HG02759 (cell line): Measurements from ENCODE around the gene CRTC1.
"Not testable (repeated sequence)": the region's sequence is repeated elsewhere in the genome, so short reads cannot be mapped to it uniquely, and the experiment has no call there.

Source experiments
- ATAC-seq: cut with Tn5 transposase; IDR thresholded peaks from one replicate; pipeline ENCODE4 v1.9.1; 2021; ENCODE audit warnings: mild to moderate bottlenecking, moderate library complexity; ENCODE audit not compliant: unreplicated experiment

CRTC1 gene

DNA sequence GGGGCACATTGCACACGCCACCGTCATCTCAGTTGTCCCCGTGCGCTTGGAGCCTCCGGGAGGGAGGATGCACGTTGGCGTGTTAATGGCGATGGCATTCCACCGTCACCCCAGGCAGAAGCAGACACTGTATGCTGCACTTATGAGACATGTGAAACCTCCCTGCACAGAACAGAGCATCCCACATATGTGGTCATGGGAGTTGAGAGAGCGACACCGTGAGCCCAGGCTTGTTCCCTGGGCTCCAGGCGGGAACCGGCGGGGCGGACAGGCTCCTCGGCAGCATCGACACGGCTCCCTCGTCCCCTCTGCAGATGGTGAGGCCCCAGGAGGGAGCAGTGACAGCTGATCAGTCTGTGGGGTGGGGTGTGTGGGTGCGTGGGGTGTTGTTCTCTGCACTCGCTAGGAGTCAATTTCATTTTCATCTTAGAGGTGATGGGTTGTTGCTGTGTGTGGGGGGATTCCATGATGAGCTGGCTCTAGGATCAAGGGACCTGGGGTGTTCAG lies 40.4 kb downstream of the CRTC1 start:
- ATAC-seq = no peak

DNA sequence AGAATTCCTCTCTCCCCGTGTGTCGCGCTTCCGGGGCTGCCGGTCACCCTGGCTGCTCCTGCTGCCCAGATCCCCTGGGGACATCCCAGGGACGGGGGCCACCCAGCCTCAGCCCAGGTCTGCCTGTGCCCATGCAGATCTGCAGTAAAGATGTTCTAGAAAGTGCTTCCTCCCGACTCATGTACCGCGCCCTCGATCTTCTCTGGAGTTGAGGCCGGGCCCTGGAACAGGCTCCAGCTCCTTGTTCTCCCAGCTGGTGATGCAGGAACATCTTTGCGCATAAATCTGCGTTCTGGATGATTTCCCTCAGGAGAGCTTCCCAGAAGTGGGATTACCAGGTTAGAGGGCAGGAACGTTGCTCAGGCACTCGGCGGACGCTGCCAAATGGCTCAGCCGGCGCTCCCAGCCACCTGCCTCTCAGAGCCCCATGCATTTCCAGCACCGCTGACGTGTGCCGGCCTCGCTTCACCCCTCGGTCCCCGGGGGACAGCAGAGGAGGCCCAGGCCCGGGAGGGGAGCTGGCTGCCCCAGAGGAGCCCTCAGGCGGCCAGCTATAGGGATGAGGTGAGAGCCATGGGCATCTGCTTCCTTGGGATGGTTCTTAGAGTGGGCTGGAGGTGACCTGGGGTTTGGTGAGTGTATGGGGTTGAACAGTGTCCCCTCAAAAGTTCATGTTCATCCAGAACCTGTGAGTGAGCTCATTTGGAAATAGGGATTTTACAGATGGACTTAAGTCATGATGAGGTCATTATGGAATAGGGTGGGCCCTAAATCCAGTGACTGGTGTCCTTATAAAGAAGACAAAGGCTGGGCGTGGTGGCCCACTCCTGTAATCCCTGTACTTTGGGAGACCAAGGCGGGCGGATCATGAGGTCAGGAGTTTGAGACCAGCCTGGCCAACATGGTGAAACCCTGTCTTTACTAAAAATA lies 42.6 kb downstream of the CRTC1 start:
- ATAC-seq = no peak

DNA sequence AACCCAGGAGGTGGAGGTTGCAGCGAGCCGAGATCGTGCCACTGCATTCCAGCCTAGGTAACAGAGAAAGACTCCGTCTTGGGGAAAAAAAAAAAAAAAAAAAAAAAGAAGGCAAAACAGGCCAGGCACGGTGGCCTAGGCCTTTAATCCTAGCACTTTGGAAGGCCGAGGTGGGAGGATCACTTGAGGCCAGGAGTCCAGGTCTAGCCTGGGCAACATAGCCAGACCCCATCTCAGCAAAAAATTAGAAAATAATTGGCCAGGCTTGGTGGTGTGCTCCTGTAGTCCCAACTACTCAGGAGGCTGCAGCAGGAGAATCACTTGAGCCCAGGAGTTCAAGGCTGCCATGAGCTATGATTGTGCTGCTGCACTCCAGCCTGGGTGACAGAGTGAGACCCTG lies 43.4 kb downstream of the CRTC1 start:
- ATAC-seq = no peak

DNA sequence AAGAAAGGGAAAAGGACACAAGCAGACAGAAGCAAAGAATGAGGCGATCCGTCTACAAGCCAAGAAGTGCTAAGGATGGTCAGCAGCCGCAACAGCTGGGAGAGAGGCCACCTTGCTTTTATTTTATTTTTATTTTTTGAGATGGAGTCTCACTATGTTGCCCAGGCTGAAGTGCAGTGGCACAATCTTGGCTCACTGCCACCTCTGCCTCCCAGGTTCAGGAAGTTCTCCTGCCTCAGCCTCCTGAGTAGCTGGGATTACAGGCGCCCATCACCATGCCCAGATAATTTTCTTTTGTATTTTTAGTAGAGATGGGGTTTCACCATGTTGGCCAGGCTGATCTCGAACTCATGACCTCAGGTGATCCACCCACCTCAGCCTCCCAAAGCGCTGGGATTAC lies 44.1 kb downstream of the CRTC1 start:
- ATAC-seq = not testable (repeated sequence)

DNA sequence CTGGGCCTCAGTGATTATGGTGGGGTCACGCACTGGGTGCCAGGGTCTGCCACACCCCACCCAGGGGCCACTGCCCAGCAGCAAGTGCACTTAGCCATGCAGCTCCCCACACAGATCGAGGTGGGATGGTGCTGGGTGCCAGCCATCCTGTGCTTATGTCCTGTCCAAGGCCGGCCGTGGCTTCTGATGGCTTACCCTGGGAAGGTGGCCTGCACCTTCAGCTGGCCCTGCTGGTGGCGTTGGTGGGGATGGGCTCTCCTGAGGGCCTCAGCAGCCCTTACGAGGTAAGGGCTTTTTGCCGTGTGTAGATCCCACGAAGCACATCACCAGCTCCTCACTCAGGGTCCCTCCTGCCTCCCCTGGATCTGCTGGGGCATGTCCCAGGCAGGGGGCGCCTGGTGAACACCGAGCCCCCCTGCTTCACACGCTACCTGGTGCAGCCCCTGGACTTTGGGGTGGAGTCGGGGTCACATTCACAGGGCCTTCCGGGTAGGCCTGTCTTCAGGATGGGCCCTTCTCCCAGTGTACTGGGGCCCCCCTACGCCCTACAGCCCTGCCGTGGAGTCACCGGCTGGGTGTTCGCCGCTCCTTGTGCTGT lies 46.6 kb downstream of the CRTC1 start:
- no peak for ATAC-seq

DNA sequence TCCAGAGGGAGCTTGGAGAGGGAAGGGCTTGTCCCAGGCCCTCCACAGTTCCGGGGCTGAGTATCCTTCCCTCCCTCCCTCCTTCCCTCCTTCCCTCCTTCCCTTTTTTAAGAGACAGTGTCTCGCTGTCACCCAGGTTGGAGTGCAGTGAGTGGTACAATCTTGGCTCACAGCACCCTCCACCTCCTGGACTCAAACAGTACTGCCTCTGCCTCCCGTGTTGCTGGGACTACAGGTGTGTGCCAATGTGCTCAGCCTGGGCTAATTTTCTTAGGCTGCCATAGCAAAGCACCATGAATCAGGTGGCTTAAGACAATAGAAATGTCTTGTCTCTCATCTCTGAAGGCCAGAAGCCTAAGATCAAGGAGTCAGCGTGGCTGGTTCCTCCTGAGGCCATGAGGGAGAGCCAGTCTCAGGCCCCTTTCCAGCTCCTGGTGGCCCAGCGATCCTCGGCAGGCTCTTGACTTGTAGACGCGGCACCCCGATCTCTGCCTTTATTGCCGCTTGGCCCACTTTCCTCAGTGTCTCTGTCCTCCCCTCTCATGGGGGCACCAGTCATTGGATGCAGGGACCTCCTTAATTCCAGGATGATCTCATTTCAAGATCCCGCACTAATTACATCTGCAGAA lies 47.5 kb downstream of the CRTC1 start:
- no peak for ATAC-seq

DNA sequence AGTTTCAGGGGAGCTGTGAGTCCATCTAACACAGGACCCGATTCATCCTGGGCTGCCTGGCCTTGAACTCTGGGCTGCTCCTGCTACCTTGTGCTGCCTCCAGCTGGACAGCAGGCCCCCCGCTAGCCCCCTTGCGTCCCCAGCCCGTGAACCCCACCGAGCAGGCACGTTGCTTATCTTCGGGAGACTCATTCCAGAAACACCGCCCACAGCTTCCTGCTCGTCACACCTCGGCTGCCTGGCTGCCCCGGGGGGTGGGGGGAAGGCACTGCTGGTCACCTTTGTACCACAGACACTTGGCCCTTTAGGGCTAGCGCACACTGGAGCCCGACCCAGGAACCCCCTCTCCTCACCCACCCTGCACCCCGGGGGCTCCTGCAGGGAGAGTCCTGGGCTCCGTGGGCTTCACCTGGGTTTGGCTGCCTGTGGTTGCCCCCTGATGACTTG lies 48.1 kb downstream of the CRTC1 start:
- ATAC-seq = no peak

DNA sequence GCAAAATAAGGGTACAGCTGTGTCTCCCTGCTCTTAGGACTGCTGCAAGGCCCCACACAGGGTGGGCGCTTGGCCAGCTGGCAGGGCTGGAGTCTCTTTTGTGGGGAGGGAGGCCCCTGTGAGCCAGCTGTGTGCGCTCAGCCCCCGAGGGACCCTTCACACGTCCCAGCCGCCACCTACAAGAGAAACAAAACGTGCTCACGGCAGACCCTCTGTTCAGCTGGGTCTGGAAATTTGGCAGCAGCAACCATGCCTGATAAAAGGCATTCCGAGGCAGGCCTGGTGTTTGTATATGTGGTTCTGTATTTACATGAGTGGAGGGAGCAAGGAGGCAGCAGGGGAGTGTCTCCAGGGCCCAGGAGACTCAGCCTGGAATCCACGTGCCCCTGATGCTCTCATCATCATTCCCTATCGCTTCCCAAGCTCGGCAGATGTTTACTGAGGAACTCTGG lies 49.7 kb downstream of the CRTC1 start:
- ATAC-seq = no peak

DNA sequence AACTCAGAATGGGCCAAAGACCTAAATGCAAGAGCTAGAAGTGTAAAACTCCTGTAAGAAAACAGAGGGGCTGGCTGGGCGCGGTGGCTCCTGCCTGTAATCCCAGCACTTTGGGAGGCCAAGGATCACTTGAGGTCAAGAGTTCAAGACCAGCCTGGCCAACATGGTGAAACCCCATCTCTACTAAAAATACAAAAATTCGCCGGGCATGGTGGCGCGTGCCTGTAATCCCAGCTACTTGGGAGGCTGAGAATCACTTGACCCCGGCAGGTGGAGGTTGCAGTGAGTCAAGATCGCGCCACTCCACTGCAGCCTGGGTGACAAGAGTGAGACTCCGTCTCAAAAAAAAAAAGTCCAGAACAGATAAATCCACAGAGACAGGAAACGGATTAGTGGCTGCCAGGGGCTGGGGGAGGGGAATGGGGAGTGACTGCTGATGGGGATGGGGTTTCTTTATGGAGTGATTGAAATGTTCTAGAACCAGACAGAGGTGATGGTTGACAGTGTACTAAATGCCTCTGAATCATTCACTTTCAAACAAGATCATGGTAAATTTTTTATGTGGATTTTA lies 50.4 kb downstream of the CRTC1 start:
- not testable (repeated sequence) for ATAC-seq

DNA sequence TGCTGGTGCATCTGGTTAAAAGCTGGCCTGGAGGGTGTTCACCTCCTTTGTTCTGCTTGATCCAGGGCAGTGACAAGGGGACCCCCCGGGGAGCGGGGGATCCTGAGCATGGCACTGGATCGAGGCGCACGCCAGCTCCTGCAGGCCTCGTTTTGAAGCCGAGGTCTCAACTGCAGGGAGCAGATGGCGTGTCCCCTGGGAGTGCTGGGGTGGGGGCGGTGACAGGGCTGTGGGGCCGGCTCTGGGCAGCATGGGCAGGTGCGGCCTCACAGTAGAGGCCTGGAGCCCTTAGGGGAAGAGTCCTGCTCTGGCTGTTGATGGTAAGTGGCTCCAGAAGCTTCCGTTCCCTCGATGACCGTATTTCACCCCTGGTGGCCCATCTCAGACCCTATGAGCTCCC lies 51.8 kb downstream of the CRTC1 start:
- no peak for ATAC-seq

DNA sequence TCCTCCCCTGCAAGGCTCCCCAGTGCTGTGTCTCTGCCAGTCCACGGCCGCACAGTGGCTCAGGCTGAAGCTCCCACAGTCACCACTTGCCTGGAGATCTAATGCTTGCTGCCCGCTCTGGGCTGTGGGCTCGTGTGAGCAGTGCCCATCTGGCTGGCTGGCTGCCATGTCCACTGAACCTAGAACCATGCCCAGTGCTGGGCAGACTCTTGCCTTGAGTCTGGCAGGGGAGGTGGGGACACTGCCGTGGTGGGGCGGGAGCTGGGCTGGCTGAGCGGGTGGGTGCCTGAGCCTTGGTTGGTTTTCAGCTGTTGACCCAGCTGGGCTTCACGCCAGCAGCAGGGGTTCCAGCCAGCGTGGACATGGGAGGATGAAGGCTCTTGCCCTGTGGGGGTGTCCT lies 52.3 kb downstream of the CRTC1 start:
- ATAC-seq = no peak

DNA sequence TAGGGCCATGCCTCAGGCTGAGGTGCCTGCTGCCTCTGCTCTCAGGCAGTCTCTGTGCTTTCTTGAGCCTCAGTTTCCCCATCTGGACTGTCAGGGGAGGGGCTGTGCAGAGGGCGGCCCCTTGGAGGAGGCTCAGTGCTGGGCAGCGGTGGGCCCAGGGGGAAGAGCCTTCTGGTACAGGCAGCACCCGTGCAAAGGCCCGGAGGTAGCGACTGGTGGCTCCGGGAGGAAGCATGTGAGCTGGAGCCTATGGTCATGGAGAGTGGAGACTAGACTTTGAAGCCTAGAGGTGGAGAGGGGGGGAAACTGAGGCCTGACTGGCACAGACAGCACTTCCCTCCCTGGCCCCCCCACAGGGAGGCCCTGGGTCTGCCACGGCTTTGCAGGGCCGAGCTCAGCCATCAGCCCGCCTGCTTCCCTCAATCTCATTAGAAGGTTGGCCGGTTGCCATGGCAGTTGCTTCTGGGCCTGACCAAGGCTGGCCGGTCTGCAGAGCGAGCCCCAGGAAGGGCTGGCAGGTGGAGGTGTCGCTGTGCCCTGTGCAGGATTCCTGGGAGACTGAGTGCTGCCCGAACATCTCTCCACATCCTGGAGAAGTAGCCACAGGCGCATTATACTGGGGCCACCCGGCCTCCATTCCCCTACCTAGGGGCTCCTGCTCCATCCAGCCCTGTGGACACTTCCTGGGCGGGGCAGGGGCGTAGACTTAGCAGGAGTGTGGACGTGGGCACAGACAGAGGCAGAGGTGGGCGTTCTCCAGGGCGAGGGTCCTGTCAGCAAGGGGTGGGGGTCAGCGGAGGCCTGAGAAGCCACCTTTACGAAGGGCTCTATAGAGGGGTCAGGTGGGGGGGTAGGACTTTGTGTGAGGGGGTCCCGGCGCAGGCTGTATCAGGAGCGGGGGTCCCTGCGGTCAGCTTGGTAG lies 53.2 kb downstream of the CRTC1 start:
- ATAC-seq = no peak

DNA sequence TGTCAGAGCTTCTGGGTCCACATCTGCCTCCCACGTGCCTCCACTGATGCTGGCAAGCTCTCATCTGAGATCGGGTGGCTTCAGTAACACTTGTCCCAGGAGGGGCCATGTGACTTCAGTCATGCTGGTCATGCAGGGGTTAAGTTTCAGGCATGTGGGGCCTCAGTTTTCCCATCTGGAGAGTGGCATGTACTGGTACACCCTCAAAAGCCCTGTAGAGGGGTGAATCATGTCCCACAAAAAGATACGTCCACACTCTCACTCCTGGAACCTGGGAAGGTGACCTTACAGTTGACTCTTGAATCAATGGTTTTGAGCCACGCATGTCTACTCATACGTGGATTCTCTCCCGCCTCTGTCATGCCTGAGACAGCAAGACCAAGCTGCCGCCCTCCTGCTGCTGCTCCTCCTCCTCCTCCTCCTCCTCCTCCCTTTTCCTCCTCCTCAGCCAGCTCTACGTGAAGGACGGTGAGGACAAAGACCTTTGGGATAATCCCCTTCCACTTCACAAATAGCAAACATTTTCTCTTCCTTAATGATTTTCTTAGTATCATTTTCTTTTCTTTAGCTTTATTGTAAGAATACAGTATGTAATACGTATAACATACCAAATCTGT lies 54.0 kb downstream of the CRTC1 start:
- no peak for ATAC-seq

DNA sequence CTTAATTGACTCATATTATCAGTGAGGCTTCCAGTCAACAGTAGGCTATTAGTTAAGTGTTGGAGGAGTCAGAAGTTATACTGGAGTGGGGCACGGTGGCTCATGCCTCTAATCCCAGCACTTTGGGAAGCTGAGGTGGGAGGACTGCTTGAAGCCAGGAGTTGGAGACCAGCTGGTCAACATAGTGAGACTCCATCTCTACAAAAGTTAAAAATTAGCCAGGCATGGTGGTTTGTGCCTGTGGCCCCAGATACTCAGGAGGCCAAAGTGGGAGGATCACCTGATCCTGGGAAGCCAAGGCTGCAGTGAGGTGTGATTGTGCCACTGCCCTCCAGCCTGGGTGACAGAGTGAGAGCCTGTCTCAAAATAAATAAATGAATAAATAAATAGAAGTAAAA lies 54.5 kb downstream of the CRTC1 start:
- ATAC-seq = no peak

DNA sequence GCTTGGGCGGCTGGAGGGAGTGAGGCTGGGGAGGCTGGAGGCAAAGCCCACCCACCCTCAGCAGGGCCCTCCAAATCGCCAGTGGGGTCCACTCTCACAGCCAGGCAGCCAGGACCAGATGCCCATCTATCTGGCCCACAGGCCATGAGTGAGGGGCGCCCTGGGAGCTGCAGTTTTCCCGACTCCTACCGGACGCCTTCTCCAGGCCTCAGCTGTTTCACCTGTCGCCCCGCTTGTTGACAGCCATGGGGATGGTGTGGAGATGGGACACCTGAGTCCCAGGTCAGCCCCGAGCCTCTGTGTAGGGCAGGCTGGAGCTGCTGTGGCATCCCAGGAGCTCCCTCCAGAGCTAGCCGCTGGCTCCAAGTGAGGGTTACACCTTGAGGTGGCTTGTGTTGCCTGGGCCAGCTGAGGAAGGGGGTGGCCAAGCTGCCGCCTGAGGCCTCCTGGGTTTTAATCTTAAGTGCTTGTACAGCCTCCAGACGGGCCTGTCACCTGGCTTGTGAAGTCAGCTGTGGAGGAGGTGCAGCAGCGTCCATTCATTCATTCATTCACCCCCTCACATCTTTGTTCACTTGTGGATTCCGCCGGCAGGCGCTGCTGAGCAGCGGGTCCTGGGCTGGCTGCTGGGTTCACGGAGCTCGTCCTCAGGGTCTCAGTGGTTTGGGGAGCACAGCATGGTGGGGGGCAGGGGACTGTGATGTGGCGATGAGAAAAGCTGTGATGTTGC lies 55.6 kb downstream of the CRTC1 start:
- no peak for ATAC-seq

DNA sequence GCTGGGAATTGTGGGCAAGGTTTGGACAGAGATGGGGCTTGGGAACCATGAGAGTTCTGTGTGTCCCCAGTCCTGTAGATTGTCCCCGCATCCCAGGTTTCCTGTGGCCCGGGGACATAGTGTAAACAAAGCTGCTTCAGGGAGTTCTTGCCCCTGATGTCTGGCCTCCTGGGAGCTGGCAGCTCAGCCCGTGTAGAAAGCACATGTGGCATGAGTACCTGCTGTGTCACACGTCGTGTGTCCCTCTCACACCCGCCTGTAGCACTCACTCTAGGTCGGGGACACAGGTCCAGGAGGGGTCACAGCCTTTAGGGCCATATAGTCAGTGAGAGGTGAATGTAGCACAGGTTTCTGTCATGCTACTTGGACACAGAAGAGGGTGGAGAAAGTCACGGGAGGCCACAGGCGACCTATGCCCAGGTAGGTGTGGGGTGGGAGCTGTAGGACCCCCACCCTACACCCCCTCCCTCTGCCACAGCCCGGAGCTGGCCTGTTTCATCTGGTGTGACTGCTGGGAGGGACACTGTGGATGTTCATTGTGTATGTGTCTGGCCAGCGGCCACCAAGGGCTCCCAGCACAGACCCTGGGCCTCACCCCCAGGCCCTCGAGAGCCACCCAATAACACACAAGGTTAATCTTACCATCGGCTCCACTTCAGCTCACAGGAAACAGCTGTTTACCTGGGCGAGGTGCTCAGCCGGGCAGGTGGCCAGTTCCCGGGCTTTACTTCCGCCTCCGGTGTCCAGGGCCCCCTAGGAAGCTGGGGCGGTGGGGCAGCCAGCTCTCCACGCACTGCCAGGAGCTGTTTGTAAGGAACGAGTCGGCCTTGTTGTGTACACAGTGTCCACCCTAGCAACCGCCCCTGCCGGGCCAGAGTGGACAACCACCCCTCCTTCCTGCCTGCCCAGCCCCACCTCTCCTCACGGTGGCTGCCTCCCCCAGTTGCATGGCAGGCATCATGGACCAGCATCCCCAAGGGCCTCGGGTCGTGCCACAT lies 57.9 kb downstream of the CRTC1 start:
- no peak for ATAC-seq

DNA sequence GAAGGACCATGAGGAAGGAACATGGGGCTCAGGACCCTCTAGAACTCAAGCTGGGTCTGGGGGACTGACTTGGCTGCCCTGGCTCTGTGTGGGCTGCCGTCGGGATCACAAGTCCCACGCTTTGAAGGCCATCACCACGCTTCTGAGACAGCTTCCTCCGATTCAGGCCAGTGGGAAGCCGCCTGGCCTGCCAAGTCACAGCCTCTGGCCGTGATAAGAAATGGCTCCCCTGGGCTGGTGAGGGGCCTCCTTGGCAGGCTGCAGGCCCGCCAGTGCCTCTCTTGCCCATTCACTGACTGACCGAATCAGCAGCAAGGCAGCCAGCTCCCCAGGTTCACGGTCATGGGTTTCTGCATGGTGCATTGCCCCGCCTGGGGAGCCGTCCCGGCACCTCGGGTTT lies 58.8 kb downstream of the CRTC1 start:
- no peak for ATAC-seq
